Loucy (cell line): Measurements from ENCODE around the gene FXYD2.

ENCODE experiments used
- H2AFZ ChIP-seq: fragments of 200-600 bp; sonication (generic); 2 replicates; pipeline ENCODE4 v1.6.0; 2016; ENCODE audit warnings: antibody characterized with exemption, mild to moderate bottlenecking, low read length, moderate library complexity
- H3F3A ChIP-seq: fragments of 200-600 bp; 2 replicates; pipeline ENCODE4 v1.6.0; 2016; ENCODE audit warnings: antibody characterized with exemption, low read depth, mild to moderate bottlenecking
- H3K27me3 ChIP-seq: fragments of 200-600 bp; sonication (generic); 2 replicates; pipeline ENCODE4 v1.6.1; 2014; ENCODE audit warnings: low read length, mild to moderate bottlenecking; ENCODE audit not compliant: insufficient read depth, poor library complexity, severe bottlenecking
- H3K36me3 ChIP-seq: fragments of 200-600 bp; sonication (generic); 2 replicates; pipeline ENCODE4 v1.6.1; 2016; ENCODE audit warnings: low read length; ENCODE audit not compliant: insufficient read depth
- H3K4me1 ChIP-seq: fragments of 200-600 bp; sonication (generic); 2 replicates; pipeline ENCODE4 v1.5.1; 2014; ENCODE audit warnings: low read length, mild to moderate bottlenecking; ENCODE audit not compliant: insufficient read depth, poor library complexity, severe bottlenecking
- H3K4me2 ChIP-seq: fragments of 200-600 bp; sonication (generic); 2 replicates; pipeline ENCODE4 v1.6.0; 2014; ENCODE audit warnings: antibody characterized with exemption, low read length, low read depth, mild to moderate bottlenecking; ENCODE audit not compliant: poor library complexity, severe bottlenecking
- H3K4me3 ChIP-seq: fragments of 200-600 bp; sonication (generic); 2 replicates; pipeline ENCODE4 v1.5.1; 2014; ENCODE audit warnings: low read length, mild to moderate bottlenecking, mixed read lengths; ENCODE audit not compliant: poor library complexity, severe bottlenecking
- H3K79me2 ChIP-seq: fragments of 200-600 bp; sonication (generic); 2 replicates; pipeline ENCODE4 v1.6.1; 2014; ENCODE audit warnings: low read length; ENCODE audit not compliant: insufficient read depth
- H3K9ac ChIP-seq: fragments of 200-600 bp; sonication (generic); 2 replicates; pipeline ENCODE4 v1.6.0; 2014; ENCODE audit warnings: mild to moderate bottlenecking, low read depth, low read length, moderate library complexity; ENCODE audit not compliant: poor library complexity, severe bottlenecking
- H3K9me2 ChIP-seq: fragments of 200-600 bp; sonication (generic); replicated peaks from 2 replicates; pipeline ENCODE4 v1.6.1; 2016; ENCODE audit warnings: low read depth, low read length, mixed read lengths
- H3K9me3 ChIP-seq: fragments of 200-600 bp; sonication (generic); 2 replicates; pipeline ENCODE4 v1.6.1; 2014; ENCODE audit warnings: mild to moderate bottlenecking, antibody characterized with exemption, low read length, low read depth; ENCODE audit not compliant: insufficient read depth
- H4K20me1 ChIP-seq: fragments of 200-600 bp; sonication (generic); 2 replicates; pipeline ENCODE4 v1.6.0; 2014; ENCODE audit warnings: antibody characterized with exemption, low read length, mild to moderate bottlenecking; ENCODE audit not compliant: insufficient read depth, poor library complexity, severe bottlenecking
- CTCF ChIP-seq: fragments of 200-600 bp; sonication (generic); conservative IDR thresholded peaks from 2 replicates; pipeline ENCODE4 v1.5.1; 2014; ENCODE audit warnings: mild to moderate bottlenecking, antibody characterized with exemption, low read length
- EZH2phosphoT487 ChIP-seq: fragments of 200-600 bp; IDR thresholded peaks from 2 replicates; pipeline ENCODE4 v1.6.1; 2018; ENCODE audit warnings: antibody characterized with exemption, mild to moderate bottlenecking, moderate library complexity, borderline replicate concordance

The FXYD2 gene

GRCh38 chr11:117834838-117835443 is 10.4 kb upstream of the FXYD2 start:
- Histone ChIP-seq H3K9me2 (no peaks in the 10 kb centered on the region), H3K4me1 (peaks cover 42% of the 10 kb centered on the region), H3K9ac (no peak overlapping the region), H3K4me3 (no peak overlapping the region), H3K79me2 (no peaks in the 10 kb centered on the region), H3F3A (no peaks in the 10 kb centered on the region), H2AFZ (no peak overlapping the region), H4K20me1 (no peaks in the 10 kb centered on the region), H3K9me3 (no peaks in the 10 kb centered on the region), H3K4me2 (no peak overlapping the region), H3K36me3 (no peaks in the 10 kb centered on the region), H3K27me3 (no peaks in the 10 kb centered on the region)
- TF ChIP-seq EZH2phosphoT487 (no peak), CTCF (no peak)

- Histone ChIP-seq H4K20me1 (no peaks in the 10 kb centered on the region), H3K27me3 (no peaks in the 10 kb centered on the region), H3K4me1 (peaks cover 49% of the 10 kb centered on the region), H3K9ac (no peak overlapping the region), H3K9me3 (no peaks in the 10 kb centered on the region), H3K36me3 (no peaks in the 10 kb centered on the region), H3K4me2 (no peak overlapping the region), H3K4me3 (no peak overlapping the region), H2AFZ (no peak overlapping the region), H3K9me2 (no peaks in the 10 kb centered on the region), H3F3A (no peaks in the 10 kb centered on the region), H3K79me2 (no peaks in the 10 kb centered on the region)
- TF ChIP-seq CTCF: no peak
- no peak for TF ChIP-seq EZH2phosphoT487
These were observed 9.7 kb upstream of the FXYD2 start for GRCh38 chr11:117834068-117834810.

DNA sequence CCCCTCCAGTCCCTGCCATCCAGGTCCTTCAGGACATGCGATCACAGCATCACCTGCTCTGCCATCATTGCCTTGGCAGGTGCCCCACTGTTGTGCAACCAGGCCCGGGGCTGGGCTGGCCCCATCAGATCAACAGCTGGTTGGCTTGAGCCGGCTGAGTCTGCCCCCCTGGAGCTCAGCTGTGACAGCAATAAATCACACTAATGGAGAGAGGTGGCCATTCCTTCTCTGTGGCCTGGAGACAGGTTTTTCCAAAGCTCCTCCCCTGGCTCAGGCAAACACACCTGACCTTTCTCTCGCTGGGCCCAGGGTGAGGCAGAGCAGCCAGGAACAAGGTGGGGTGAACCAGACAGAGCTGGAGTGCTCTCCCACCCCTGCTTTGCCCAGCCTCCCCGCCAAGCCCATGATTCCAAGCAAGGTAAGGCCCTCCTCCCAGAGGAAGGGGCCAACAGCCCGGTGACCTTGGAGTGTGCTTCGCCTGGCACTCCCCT is 8.9 kb upstream of the FXYD2 start:
- H3F3A ChIP-seq: no peaks in the 10 kb centered on the region
- no peaks in the 10 kb centered on the region for H3K9me3 ChIP-seq
- no peaks in the 10 kb centered on the region for H3K79me2 ChIP-seq
- no peaks in the 10 kb centered on the region for H3K27me3 ChIP-seq
- H3K9ac ChIP-seq: no peak overlapping the region
- H2AFZ ChIP-seq: no peak overlapping the region
- no peaks in the 10 kb centered on the region for H3K9me2 ChIP-seq
- H4K20me1 ChIP-seq: no peaks in the 10 kb centered on the region
- no peak for TF ChIP-seq CTCF
- no peak for TF ChIP-seq EZH2phosphoT487
- H3K4me3 ChIP-seq: no peak overlapping the region
- peaks cover 55% of the 10 kb centered on the region for H3K4me1 ChIP-seq
- H3K4me2 ChIP-seq: no peak overlapping the region
- H3K36me3 ChIP-seq: no peaks in the 10 kb centered on the region
